OCI-LY1 (cell line): ENCODE results near the gene POLR2A.

Experiments used
- H2AFZ ChIP-seq: fragments of 200-600 bp; sonication (generic), shearing (Covaris generic); 2 replicates; pipeline ENCODE4 v1.6.0; 2014; ENCODE audit warnings: antibody characterized with exemption, mild to moderate bottlenecking, low read length
- H3F3A ChIP-seq: fragments of 200-600 bp; sonication (generic), shearing (Covaris generic); 2 replicates; pipeline ENCODE4 v1.6.0; 2014; ENCODE audit warnings: mild to moderate bottlenecking, antibody characterized with exemption, low read length, moderate library complexity; ENCODE audit not compliant: insufficient read depth
- H3K27ac ChIP-seq: fragments of 200-600 bp; sonication (generic); 2 replicates; pipeline ENCODE4 v1.5.1; 2014; ENCODE audit warnings: low read length, mixed run types, mild to moderate bottlenecking, low read depth; ENCODE audit not compliant: poor library complexity, severe bottlenecking
- H3K27me3 ChIP-seq: fragments of 200-600 bp; sonication (generic); 2 replicates; pipeline ENCODE4 v1.6.0; 2014; ENCODE audit warnings: antibody characterized with exemption, mild to moderate bottlenecking, low read length, moderate library complexity; ENCODE audit not compliant: insufficient read depth
- H3K36me3 ChIP-seq: fragments of 200-600 bp; sonication (generic); 2 replicates; pipeline ENCODE4 v1.6.1; 2014; ENCODE audit warnings: mild to moderate bottlenecking, antibody characterized with exemption, low read length, moderate library complexity, mixed read lengths; ENCODE audit not compliant: insufficient read depth
- H3K4me1 ChIP-seq: fragments of 200-600 bp; sonication (generic); 2 replicates; pipeline ENCODE4 v1.5.1; 2014; ENCODE audit warnings: mild to moderate bottlenecking, low read length, moderate library complexity; ENCODE audit not compliant: insufficient read depth, severe bottlenecking
- H3K4me2 ChIP-seq: fragments of 200-600 bp; sonication (generic), shearing (Covaris generic); 2 replicates; pipeline ENCODE4 v1.6.1; 2014; ENCODE audit warnings: low read length
- H3K4me3 ChIP-seq: fragments of 200-600 bp; sonication (generic); 2 replicates; pipeline ENCODE4 v1.5.1; 2014; ENCODE audit warnings: low read length, low read depth, mild to moderate bottlenecking, mixed read lengths; ENCODE audit not compliant: poor library complexity, severe bottlenecking
- H3K79me2 ChIP-seq: fragments of 200-600 bp; shearing (Covaris generic); 2 replicates; pipeline ENCODE4 v1.6.1; 2016; ENCODE audit warnings: mixed run types, low read length, mixed read lengths; ENCODE audit not compliant: insufficient read depth
- H3K9ac ChIP-seq: fragments of 200-600 bp; sonication (generic), shearing (Covaris generic); 2 replicates; pipeline ENCODE4 v1.6.1; 2014; ENCODE audit warnings: mild to moderate bottlenecking, low read length, mixed read lengths
- H3K9me2 ChIP-seq: fragments of 200-600 bp; sonication (generic), shearing (Covaris generic); 2 replicates; pipeline ENCODE4 v1.6.1; 2014; ENCODE audit warnings: low read depth, mild to moderate bottlenecking, low read length, mixed read lengths
- H3K9me3 ChIP-seq: fragments of 200-600 bp; shearing (Covaris generic); 2 replicates; pipeline ENCODE4 v1.6.1; 2014; ENCODE audit warnings: low read length, mixed read lengths
- H4K20me1 ChIP-seq: fragments of 200-600 bp; sonication (generic), shearing (Covaris generic); 2 replicates; pipeline ENCODE4 v1.6.0; 2016; ENCODE audit warnings: mild to moderate bottlenecking, low read length; ENCODE audit not compliant: insufficient read depth
- CTCF ChIP-seq: fragments of 200-600 bp; sonication (generic), shearing (Covaris generic); IDR thresholded peaks from 2 replicates; pipeline ENCODE4 v1.5.1; 2017; ENCODE audit warnings: mild to moderate bottlenecking, antibody characterized with exemption, low read length, moderate library complexity, mixed read lengths
- EZH2 ChIP-seq: fragments of 200-600 bp; sonication (generic), shearing (Covaris generic); IDR thresholded peaks from 2 replicates; pipeline ENCODE4 v1.8.0; 2017; ENCODE audit warnings: borderline replicate concordance, mixed run types, mild to moderate bottlenecking, antibody characterized with exemption, low read length, moderate library complexity, mixed read lengths

POLR2A gene

GRCh38 chr17:7508846-7509245 lies 24.7 kb downstream of the POLR2A start:
- no peak overlapping the region for H3K27ac ChIP-seq
- H3K4me1 ChIP-seq, result no peaks in the 10 kb centered on the region
- H3K9me2 ChIP-seq, result no peaks in the 10 kb centered on the region
- H3K27me3 ChIP-seq, result no peaks in the 10 kb centered on the region
- H3K4me3 ChIP-seq, result no peak overlapping the region
- no peaks in the 10 kb centered on the region for H3F3A ChIP-seq
- TF ChIP-seq CTCF (no peak), EZH2 (no peak)
- H2AFZ ChIP-seq, result no peak overlapping the region
- H3K4me2 ChIP-seq, result no peak overlapping the region
- H4K20me1 ChIP-seq, result no peaks in the 10 kb centered on the region
- no peaks in the 10 kb centered on the region for H3K9me3 ChIP-seq
- no peaks in the 10 kb centered on the region for H3K79me2 ChIP-seq
- peaks cover 98% of the 10 kb centered on the region for H3K36me3 ChIP-seq
- no peak overlapping the region for H3K9ac ChIP-seq

GRCh38 chr17:7509937-7510336 lies 25.8 kb downstream of the POLR2A start:
- Histone ChIP-seq H2AFZ (no peak overlapping the region), H3K79me2 (no peaks in the 10 kb centered on the region), H3K4me1 (no peaks in the 10 kb centered on the region), H3K9me3 (no peaks in the 10 kb centered on the region), H3K4me2 (no peak overlapping the region), H3K9ac (no peak overlapping the region), H3K9me2 (no peaks in the 10 kb centered on the region), H3K4me3 (no peak overlapping the region), H3K27me3 (no peaks in the 10 kb centered on the region), H3K27ac (no peak overlapping the region), H3F3A (no peaks in the 10 kb centered on the region), H3K36me3 (peaks cover 87% of the 10 kb centered on the region), H4K20me1 (no peaks in the 10 kb centered on the region)
- TF ChIP-seq EZH2 (no peak), CTCF (no peak)

- H3K4me2 ChIP-seq, result no peak overlapping the region
- TF ChIP-seq EZH2, result no peak
- TF ChIP-seq CTCF, result no peak
- no peaks in the 10 kb centered on the region for H3K9me3 ChIP-seq
- no peaks in the 10 kb centered on the region for H3F3A ChIP-seq
- H3K9me2 ChIP-seq, result no peaks in the 10 kb centered on the region
- no peak overlapping the region for H3K27ac ChIP-seq
- H3K27me3 ChIP-seq, result no peaks in the 10 kb centered on the region
- H2AFZ ChIP-seq, result no peak overlapping the region
- no peak overlapping the region for H3K9ac ChIP-seq
- H3K4me3 ChIP-seq, result no peak overlapping the region
- H3K36me3 ChIP-seq, result peaks cover 77% of the 10 kb centered on the region
- no peaks in the 10 kb centered on the region for H3K4me1 ChIP-seq
- no peaks in the 10 kb centered on the region for H4K20me1 ChIP-seq
- H3K79me2 ChIP-seq, result no peaks in the 10 kb centered on the region
Observed at GRCh38 chr17:7511108-7511507, 26.9 kb downstream of the POLR2A start.
